SK-N-SH treated with all-trans-retinoic acid at 6 μM for 48 hours (cell line): Measurements from ENCODE around the gene DMD.

Source experiments
- ATAC-seq: fragments of 200-7000 bp; cut with Tn5 transposase; 3 replicates; pipeline ENCODE4 v1.9.1; 2020; ENCODE audit warnings: mild to moderate bottlenecking, moderate library complexity
- CREB5 ChIP-seq: fragments of 250-450 bp; sonication (Bioruptor Pico); IDR thresholded peaks from 2 replicates; pipeline ENCODE4 v1.5.1; 2020; ENCODE audit warnings: low read depth, mild to moderate bottlenecking, moderate library complexity
- CSDC2 ChIP-seq: fragments of 250-450 bp; sonication (Bioruptor Pico); IDR thresholded peaks from 2 replicates; pipeline ENCODE4 v1.5.0; 2020; ENCODE audit warnings: mild to moderate bottlenecking, moderate library complexity
- CSRNP3 ChIP-seq: fragments of 250-450 bp; sonication (Bioruptor Pico); IDR thresholded peaks from 2 replicates; pipeline ENCODE4 v1.5.1; 2021; ENCODE audit warnings: mild to moderate bottlenecking, moderate library complexity
- ESRRG ChIP-seq: fragments of 250-450 bp; sonication (Bioruptor Pico); IDR thresholded peaks from 2 replicates; pipeline ENCODE4 v1.6.1; 2021; ENCODE audit warnings: mild to moderate bottlenecking
- GLIS3 ChIP-seq: fragments of 250-450 bp; sonication (Bioruptor Pico); IDR thresholded peaks from 2 replicates; pipeline ENCODE4 v1.5.0; 2020; ENCODE audit warnings: mild to moderate bottlenecking, moderate library complexity
- OSR1 ChIP-seq: fragments of 250-450 bp; sonication (Bioruptor Pico); IDR thresholded peaks from 2 replicates; pipeline ENCODE4 v1.8.0; 2022; ENCODE audit warnings: moderate library complexity, mild to moderate bottlenecking, inconsistent platforms
- PATZ1 ChIP-seq: fragments of 250-450 bp; sonication (Bioruptor Pico); IDR thresholded peaks from 2 replicates; pipeline ENCODE4 v1.8.0; 2020; ENCODE audit warnings: mild to moderate bottlenecking, moderate library complexity, borderline replicate concordance
- POU6F1 ChIP-seq: fragments of 250-450 bp; sonication (Bioruptor Pico); IDR thresholded peaks from 2 replicates; pipeline ENCODE4 v1.8.0; 2021; ENCODE audit warnings: low read depth, mild to moderate bottlenecking, moderate library complexity, borderline replicate concordance
- PPARA ChIP-seq: fragments of 250-450 bp; sonication (Bioruptor Pico); IDR thresholded peaks from 2 replicates; pipeline ENCODE4 v1.5.0; 2020; ENCODE audit warnings: mild to moderate bottlenecking, borderline replicate concordance
- SNAI2 ChIP-seq: fragments of 250-450 bp; sonication (Bioruptor Pico); IDR thresholded peaks from 2 replicates; pipeline ENCODE4 v1.5.0; 2020; ENCODE audit warnings: mild to moderate bottlenecking, moderate library complexity
- TOX ChIP-seq: fragments of 250-450 bp; sonication (Bioruptor Pico); IDR thresholded peaks from 2 replicates; pipeline ENCODE4 v1.8.0; 2021; ENCODE audit warnings: mild to moderate bottlenecking, moderate library complexity, borderline replicate concordance
- TSHZ2 ChIP-seq: fragments of 250-450 bp; sonication (Bioruptor Pico); IDR thresholded peaks from 2 replicates; pipeline ENCODE4 v1.5.0; 2020; ENCODE audit warnings: mild to moderate bottlenecking, moderate library complexity
- ZC3H10 ChIP-seq: fragments of 250-450 bp; sonication (Bioruptor Pico); IDR thresholded peaks from 2 replicates; pipeline ENCODE4 v1.5.1; 2021; ENCODE audit warnings: mild to moderate bottlenecking, moderate library complexity
- ZNF8 ChIP-seq: fragments of 450-650 bp; formaldehyde crosslinking; IDR thresholded peaks from 2 replicates; pipeline ENCODE4 v1.5.0; 2020; ENCODE audit warnings: mild to moderate bottlenecking, moderate library complexity

The DMD gene

GRCh38 chrX:31225819-31226218 is 1985.5 kb downstream of the DMD start:
- ATAC-seq = no peak
- TF ChIP-seq PATZ1 = no peak
- no peak for TF ChIP-seq ZC3H10 (CRISPR knock-in tag)
- no peak for TF ChIP-seq TSHZ2 (CRISPR knock-in tag)
- no peak for TF ChIP-seq PPARA
- no peak for TF ChIP-seq POU6F1 (CRISPR knock-in tag)
- TF ChIP-seq CREB5 (CRISPR knock-in tag) = no peak
- TF ChIP-seq CSRNP3 (CRISPR knock-in tag) = no peak

- no peak for TF ChIP-seq ZNF8 (CRISPR knock-in tag)
- no peak for TF ChIP-seq TSHZ2 (CRISPR knock-in tag)
- no peak for TF ChIP-seq SNAI2 (CRISPR knock-in tag)
- no peak for TF ChIP-seq ZC3H10 (CRISPR knock-in tag)
- ATAC-seq = no peak
Measured at GRCh38 chrX:31224381-31225012, 1986.9 kb downstream of the DMD start.

- ATAC-seq = peak; percentile 56; the same call in 1 of the 3 replicates
- TF ChIP-seq CSDC2 (CRISPR knock-in tag) (no peak), PATZ1 (no peak), POU6F1 (CRISPR knock-in tag) (no peak), GLIS3 (no peak), CREB5 (CRISPR knock-in tag) (no peak), TOX (CRISPR knock-in tag) (no peak), ESRRG (CRISPR knock-in tag) (no peak), ZNF8 (CRISPR knock-in tag) (no peak), TSHZ2 (CRISPR knock-in tag) (no peak), OSR1 (CRISPR knock-in tag) (no peak)
Measured at GRCh38 chrX:31223817-31224216, 1987.5 kb downstream of the DMD start.
